IMR-90 (cell line): ENCODE results near the gene ARPC2. TPM values are rescaled to one million over a fixed set of nuclear protein-coding genes. Genes with fewer than 3 reads are reported as not detected.

Source experiments
- ATAC-seq: fragments of 200-7000 bp; cut with Tn5 transposase; 2 replicates; pipeline ENCODE4 v1.9.1; 2020; ENCODE audit warnings: low read depth, mild to moderate bottlenecking, moderate library complexity
- BruUV-seq: library from RNA; stranded (reverse); fragments of 400-500 nt; replicated peaks from 2 replicates; lab custom pipeline; 2021; lab: Mats Ljungman, UMichigan
- CTCF ChIA-PET: fragments of 300-600 bp; formaldehyde crosslinking; extraction: SDS; loops from one replicate; lab custom pipeline; 2021; ENCODE audit warnings: antibody characterized with exemption; lab: Yijun Ruan, JAX
- POLR2A ChIA-PET: fragments of 300-600 bp; sonication (Branson Sonifier 250); formaldehyde crosslinking; loops from one replicate; lab custom pipeline; 2022; ENCODE audit warnings: antibody characterized with exemption; ENCODE audit not compliant: unreplicated experiment; lab: Charles Lee
- DNase-seq: peaks from one replicate; pipeline ENCODE4 v3.0.0; 2013
- H2AFZ ChIP-seq: replicated peaks from 2 replicates; pipeline ENCODE3; 2013; ENCODE audit warnings: low read length, mild to moderate bottlenecking; ENCODE audit not compliant: poor library complexity
- H2AK5ac ChIP-seq: 2 replicates; pipeline ENCODE4 v1.6.1; 2013; ENCODE audit warnings: low read depth, low read length, inconsistent platforms
- H2AK9ac ChIP-seq: replicated peaks from 2 replicates; pipeline ENCODE3; 2013; ENCODE audit warnings: mild to moderate bottlenecking, low read depth, low read length, moderate library complexity; ENCODE audit not compliant: poor library complexity
- H2BK120ac ChIP-seq: 2 replicates; pipeline ENCODE4 v1.6.1; 2013; ENCODE audit warnings: low read depth, low read length, inconsistent platforms
- H2BK15ac ChIP-seq: 3 replicates; pipeline ENCODE4 v1.6.1; 2013; ENCODE audit warnings: low read depth, low read length, inconsistent platforms
- H2BK20ac ChIP-seq: 2 replicates; pipeline ENCODE4 v1.6.1; 2013; ENCODE audit warnings: low read depth, mild to moderate bottlenecking, inconsistent platforms, low read length, moderate library complexity
- H2BK5ac ChIP-seq: 2 replicates; pipeline ENCODE4 v1.6.1; 2013; ENCODE audit warnings: mild to moderate bottlenecking, low read depth, low read length, inconsistent platforms; ENCODE audit not compliant: poor library complexity, severe bottlenecking
- H3K14ac ChIP-seq: replicated peaks from 2 replicates; pipeline ENCODE4 v1.6.1; 2013; ENCODE audit warnings: low read depth, low read length, inconsistent platforms
- H3K18ac ChIP-seq: 2 replicates; pipeline ENCODE4 v1.6.1; 2013; ENCODE audit warnings: low read depth, low read length, control low read depth
- H3K23ac ChIP-seq: 2 replicates; pipeline ENCODE4 v1.6.1; 2013; ENCODE audit warnings: low read depth, low read length, inconsistent platforms
- H3K27ac ChIP-seq: 2 replicates; pipeline ENCODE4 v1.5.1; 2013; ENCODE audit warnings: mild to moderate bottlenecking, control low read depth, low read length; ENCODE audit not compliant: insufficient read depth
- H3K27me3 ChIP-seq: 2 replicates; pipeline ENCODE4 v1.6.1; 2013; ENCODE audit warnings: low read length; ENCODE audit not compliant: control insufficient read depth, insufficient read depth
- H3K36me3 ChIP-seq: 2 replicates; pipeline ENCODE4 v1.6.1; 2013; ENCODE audit warnings: low read length, mixed read lengths; ENCODE audit not compliant: control insufficient read depth, insufficient read depth
- H3K4ac ChIP-seq: 2 replicates; pipeline ENCODE4 v1.6.1; 2013; ENCODE audit warnings: low read depth, low read length, inconsistent platforms
- H3K4me1 ChIP-seq: 2 replicates; pipeline ENCODE4 v1.6.1; 2013; ENCODE audit warnings: low read length, mixed read lengths; ENCODE audit not compliant: control insufficient read depth, insufficient read depth
- H3K4me2 ChIP-seq: 2 replicates; pipeline ENCODE4 v1.6.1; 2013; ENCODE audit warnings: low read depth, mild to moderate bottlenecking, control low read depth, low read length, moderate library complexity
- H3K4me3 ChIP-seq: 2 replicates; pipeline ENCODE4 v1.5.1; 2013; ENCODE audit warnings: low read depth, mild to moderate bottlenecking, control low read depth, low read length, moderate library complexity; ENCODE audit not compliant: insufficient read depth
- H3K56ac ChIP-seq: 2 replicates; pipeline ENCODE4 v1.6.1; 2013; ENCODE audit warnings: low read length, inconsistent platforms; ENCODE audit not compliant: insufficient read depth; ENCODE audit errors: extremely low read depth
- H3K79me1 ChIP-seq, 2 experiments: 2 replicates each; pipeline ENCODE4 v1.6.1; 2013; ENCODE audit warnings: low read length in 2 of 2, inconsistent platforms in 1 of 2, low read depth in 1 of 2
- H3K9ac ChIP-seq: 2 replicates; pipeline ENCODE4 v1.6.1; 2013; ENCODE audit warnings: low read depth, low read length, control low read depth
- H3K9me1 ChIP-seq: 2 replicates; pipeline ENCODE4 v1.6.1; 2013; ENCODE audit warnings: low read length, inconsistent platforms; ENCODE audit not compliant: insufficient read depth
- H3K9me3 ChIP-seq: 2 replicates; pipeline ENCODE4 v1.6.1; 2013; ENCODE audit warnings: low read length; ENCODE audit not compliant: control insufficient read depth, insufficient read depth
- H4K20me1 ChIP-seq: 2 replicates; pipeline ENCODE4 v1.6.1; 2013; ENCODE audit warnings: low read length, inconsistent platforms; ENCODE audit not compliant: insufficient read depth
- H4K5ac ChIP-seq: 2 replicates; pipeline ENCODE4 v1.6.1; 2013; ENCODE audit warnings: mild to moderate bottlenecking, low read depth, low read length, control low read depth
- H4K8ac ChIP-seq, 2 experiments: 2 replicates each; pipeline ENCODE4 v1.6.1; 2013; ENCODE audit warnings: low read depth in 2 of 2, low read length in 2 of 2, control low read depth in 1 of 2, inconsistent platforms in 1 of 2
- H4K91ac ChIP-seq: 2 replicates; pipeline ENCODE4 v1.6.1; 2013; ENCODE audit warnings: low read depth, low read length, inconsistent platforms; ENCODE audit not compliant: insufficient read depth
- CHD1 ChIP-seq: IDR thresholded peaks from 2 replicates; pipeline ENCODE4 v1.6.1; 2012; ENCODE audit warnings: low read depth, low read length, improper control_type of control experiment
- ELK1 ChIP-seq: fragments of 150-350 bp; IDR thresholded peaks from 2 replicates; pipeline ENCODE4 v1.6.1; 2016; ENCODE audit warnings: low read depth, mild to moderate bottlenecking, low read length, moderate library complexity, borderline replicate concordance
- RFX5 ChIP-seq: IDR thresholded peaks from 2 replicates; pipeline ENCODE4 v1.8.0; 2012; ENCODE audit warnings: low read depth, mild to moderate bottlenecking, low read length, moderate library complexity
- WGBS, 2 experiments: methylation state at CpG; one replicate each; pipeline versions ENCODE4 v1.1.5 to v1.1.7; 2013; ENCODE audit warnings: missing lambda C conversion rate in 2 of 2; ENCODE audit not compliant: insufficient read length in 1 of 2; ENCODE audit errors: extremely low coverage in 2 of 2; 5-methylcytosine and 5-hydroxymethylcytosine counted together
- dilution Hi-C: fragments of 300-500 bp; cut with HindIII; formaldehyde crosslinking; loops from one replicate; pipeline ENCODE4 v1.14.3; 2018; ENCODE audit warnings: low sequenced_read_pairs; ENCODE audit not compliant: unreplicated experiment
- in situ Hi-C: fragments of 300-500 bp; cut with MboI; formaldehyde crosslinking; loops from 3 replicates; pipeline ENCODE4 v1.14.3; 2019; ENCODE audit warnings: low sequenced_read_pairs, inconsistent platforms, mixed read lengths
- intact Hi-C: fragments of 100-400 bp; cut with micrococcal nuclease; formaldehyde crosslinking; loops from 2 replicates; pipeline ENCODE4 v1.10.0; 2022
- polyA plus RNA-seq, 3 experiments: library from polyadenylated mRNA; depleted of rRNA; stranded (reverse); fragments of >200 nt; gene quantifications; 2 replicates each; pipeline ENCODE4 v1.2.3, GENCODE V29; 2012; ENCODE audit warnings: low replicate concordance in 1 of 3
- total RNA-seq: library from RNA; depleted of rRNA; stranded (reverse); fragments of >200 nt; gene quantifications from 2 replicates; pipeline ENCODE4 v1.2.3, GENCODE V29; 2012
- TF ChIP-seq, protein P1 (sequence below): conservative IDR thresholded peaks from 2 replicates; pipeline ENCODE4 v1.5.1; 2012; ENCODE audit warnings: mild to moderate bottlenecking, low read depth, low read length, improper control_type of control experiment

The ARPC2 gene
- total and polyA plus RNA-seq, 2 of the 4 experiments (the other 2 are of a cell fraction): 561 to 635 TPM

DNA sequence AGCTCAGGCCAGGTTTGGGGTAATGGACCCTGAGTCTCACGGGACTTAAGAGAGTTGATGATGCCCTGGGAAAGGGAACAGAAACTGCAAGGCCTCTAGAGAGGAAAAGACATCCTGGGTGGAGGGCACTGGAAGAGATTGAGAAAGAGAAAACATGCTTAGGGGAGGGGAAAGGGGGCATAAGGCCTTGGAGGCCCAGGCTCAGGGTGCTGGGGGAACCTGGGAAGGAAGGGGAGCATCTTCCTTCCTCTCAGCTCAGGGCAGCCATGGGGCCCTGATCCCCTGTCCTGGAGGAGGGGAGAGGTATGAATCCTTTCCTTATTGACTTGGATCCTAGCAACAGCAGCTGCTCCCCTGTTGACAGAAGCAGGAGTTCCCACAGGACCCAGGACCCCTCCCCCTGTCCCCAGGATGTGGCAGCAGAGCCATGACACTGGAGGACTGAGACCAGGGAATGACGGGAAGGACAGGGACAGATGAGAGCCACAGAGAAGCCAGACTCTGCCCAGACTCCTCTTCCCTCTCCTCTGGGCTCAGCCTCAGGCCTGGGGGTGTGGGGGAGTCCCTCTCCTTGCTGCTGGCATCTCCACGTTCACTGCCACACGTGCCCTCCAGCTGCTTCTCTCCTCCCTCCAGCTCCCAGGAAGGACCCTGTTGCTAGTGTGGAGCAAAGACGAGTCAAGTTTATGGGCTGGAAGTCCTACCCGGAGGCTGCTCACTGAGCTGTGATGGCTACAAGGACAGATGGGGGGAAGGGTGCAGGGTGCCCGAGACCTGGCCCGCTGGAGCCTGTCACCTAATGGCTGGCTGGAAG lies 44.6 kb downstream of the ARPC2 start:
- H4K8ac ChIP-seq: no peak overlapping the region
- ChIA-PET POLR2A (no interaction called here), CTCF (no interaction called here)
- no peaks in the 10 kb centered on the region for H3K27me3 ChIP-seq
- H2BK5ac ChIP-seq: no peak overlapping the region
- in situ Hi-C loops (no loop called here), intact Hi-C loops (no loop called here), dilution Hi-C loops (no loop called here)
- H2AK9ac ChIP-seq: no peak overlapping the region
- no peak overlapping the region; the same call in 1 of the 2 replicates for H3K23ac ChIP-seq
- ATAC-seq: no peak
- H3K36me3 ChIP-seq: peaks cover 34% of the 10 kb centered on the region
- no peak overlapping the region for H3K56ac ChIP-seq
- H2AFZ ChIP-seq: no peak overlapping the region
- H2BK120ac ChIP-seq: no peak overlapping the region
- H3K4ac ChIP-seq: no peak overlapping the region
- DNase-seq: no peak
- H2AK5ac ChIP-seq: no peak overlapping the region
- 83% methylated on average over 1 of the region's 8 CpGs; no CpG with 5 or more reads in 1 of the 2 experiments for WGBS, 2 experiments
- no peak overlapping the region for H4K91ac ChIP-seq
- peaks cover 0 to 3% of the 10 kb centered on the region in 2 experiments; a peak in 1 of 4 replicates for H3K79me1 ChIP-seq
- H3K14ac ChIP-seq: no peak overlapping the region
- H3K4me2 ChIP-seq: no peak overlapping the region
- no peak overlapping the region for H3K18ac ChIP-seq
- H2BK20ac ChIP-seq: no peak overlapping the region
- H2BK15ac ChIP-seq: no peak overlapping the region
- no peaks in the 10 kb centered on the region; the same call in 1 of the 2 replicates for H3K9me1 ChIP-seq
- TF ChIP-seq, protein P1, sequence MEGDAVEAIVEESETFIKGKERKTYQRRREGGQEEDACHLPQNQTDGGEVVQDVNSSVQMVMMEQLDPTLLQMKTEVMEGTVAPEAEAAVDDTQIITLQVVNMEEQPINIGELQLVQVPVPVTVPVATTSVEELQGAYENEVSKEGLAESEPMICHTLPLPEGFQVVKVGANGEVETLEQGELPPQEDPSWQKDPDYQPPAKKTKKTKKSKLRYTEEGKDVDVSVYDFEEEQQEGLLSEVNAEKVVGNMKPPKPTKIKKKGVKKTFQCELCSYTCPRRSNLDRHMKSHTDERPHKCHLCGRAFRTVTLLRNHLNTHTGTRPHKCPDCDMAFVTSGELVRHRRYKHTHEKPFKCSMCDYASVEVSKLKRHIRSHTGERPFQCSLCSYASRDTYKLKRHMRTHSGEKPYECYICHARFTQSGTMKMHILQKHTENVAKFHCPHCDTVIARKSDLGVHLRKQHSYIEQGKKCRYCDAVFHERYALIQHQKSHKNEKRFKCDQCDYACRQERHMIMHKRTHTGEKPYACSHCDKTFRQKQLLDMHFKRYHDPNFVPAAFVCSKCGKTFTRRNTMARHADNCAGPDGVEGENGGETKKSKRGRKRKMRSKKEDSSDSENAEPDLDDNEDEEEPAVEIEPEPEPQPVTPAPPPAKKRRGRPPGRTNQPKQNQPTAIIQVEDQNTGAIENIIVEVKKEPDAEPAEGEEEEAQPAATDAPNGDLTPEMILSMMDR: no peak
- TF ChIP-seq ELK1: no peak
- TF ChIP-seq CHD1: no peak
- TF ChIP-seq RFX5: no peak
- H3K9me3 ChIP-seq: no peaks in the 10 kb centered on the region
- no peak overlapping the region for H3K27ac ChIP-seq
- H4K20me1 ChIP-seq: peaks cover 5% of the 10 kb centered on the region; the same call in 1 of the 2 replicates
- no peak overlapping the region for H3K9ac ChIP-seq
- BruUV-seq: no TSS peak
- no peak overlapping the region for H4K5ac ChIP-seq
- H3K4me3 ChIP-seq: no peak overlapping the region
- peaks cover 12% of the 10 kb centered on the region for H3K4me1 ChIP-seq
